ENCODE measurements around the gene TIMELESS. TPM values are rescaled to one million over a fixed set of nuclear protein-coding genes. Genes with fewer than 3 reads are reported as not detected.

TIMELESS gene
- total and polyA plus RNA-seq, 9 of the 15 experiments (the other 6 are each of a cell fraction or from before 2014, with no cell fraction given), result 11.9 to 59.2 (median 35.8) TPM

GRCh38 chr12:56377310-56377988 is 71.8 kb downstream of the TIMELESS start (continued):
- peak; percentile 42; the same call in 1 of the 2 replicates for TF ChIP-seq MYNN (IDR thresholded peaks at IDR 0.05)
- no peak for TF ChIP-seq MYNN (CRISPR knock-in tag; IDR thresholded peaks at IDR 0.05)
- TF ChIP-seq LCOR (CRISPR knock-in tag; IDR thresholded peaks at IDR 0.05), result 0 out of 2 replicates have a peak, but pooled peaks have one; percentile 36
- no peak for TF ChIP-seq ZNF785 (CRISPR knock-in tag; IDR thresholded peaks at IDR 0.05)
- TF ChIP-seq TSC22D4 (tag; IDR thresholded peaks at IDR 0.05), result no peak
- peak; percentile 89 for TF ChIP-seq ARID1B (IDR thresholded peaks at IDR 0.05)
- no peak for TF ChIP-seq ARID4B (CRISPR knock-in tag; IDR thresholded peaks at IDR 0.05)
- TF ChIP-seq ZNF766 (CRISPR knock-in tag; conservative IDR thresholded peaks at IDR 0.05), result no peak
- TF ChIP-seq SMARCA5 (IDR thresholded peaks at IDR 0.05), result no peak
- no peak for TF ChIP-seq TCF7L2 (IDR thresholded peaks at IDR 0.05; ENCODE audit: low read depth, low read length)
- no peak for TF ChIP-seq NCOA6 (IDR thresholded peaks at IDR 0.05)
- TF ChIP-seq HBP1 (CRISPR knock-in tag; IDR thresholded peaks at IDR 0.05), result no peak
- no peak for TF ChIP-seq FOXK1 (CRISPR knock-in tag; IDR thresholded peaks at IDR 0.05; ENCODE audit: borderline replicate concordance)
- TF ChIP-seq NFIC (IDR thresholded peaks at IDR 0.05), result peak; percentile 81
- no peak for TF ChIP-seq ZFP1 (CRISPR knock-in tag; IDR thresholded peaks at IDR 0.05)
